ENCODE data around the gene ADCY5.

DNA sequence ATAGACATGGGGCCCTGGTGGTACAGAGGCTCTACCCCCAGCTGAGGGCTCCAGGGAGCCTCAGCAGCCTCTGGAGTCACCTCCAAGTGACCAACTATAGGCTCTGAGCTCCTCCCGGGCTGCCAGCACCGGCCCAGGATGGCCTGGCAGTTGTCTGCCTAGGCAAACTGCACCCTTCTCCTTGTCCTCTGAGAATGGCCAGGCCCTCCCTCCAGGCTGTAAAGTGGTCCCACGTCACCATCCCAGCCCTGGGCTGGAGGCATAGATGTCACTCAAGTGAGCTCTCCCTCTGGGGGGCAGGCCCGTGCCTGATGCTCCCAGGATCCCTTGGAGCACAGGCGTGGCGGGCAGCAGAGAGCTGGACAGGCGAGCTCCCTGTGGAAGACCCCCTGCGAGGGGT lies 127.1 kb downstream of the ADCY5 start:
- TF ChIP-seq POLR2AphosphoS5 (IDR thresholded peaks at IDR 0.05) (no peak), EP300 (IDR thresholded peaks at IDR 0.05) (no peak), POLR2A (IDR thresholded peaks at IDR 0.05) (no peak)
